ENCODE measurements around the gene PCBP3.
A peak's percentile ranks its signal among the peaks of the same experiment; 100 is the strongest.
"Not testable (repeated sequence)": the region's sequence is repeated elsewhere in the genome, so short reads cannot be mapped to it uniquely, and the experiment has no call there.

Gene PCBP3

DNA sequence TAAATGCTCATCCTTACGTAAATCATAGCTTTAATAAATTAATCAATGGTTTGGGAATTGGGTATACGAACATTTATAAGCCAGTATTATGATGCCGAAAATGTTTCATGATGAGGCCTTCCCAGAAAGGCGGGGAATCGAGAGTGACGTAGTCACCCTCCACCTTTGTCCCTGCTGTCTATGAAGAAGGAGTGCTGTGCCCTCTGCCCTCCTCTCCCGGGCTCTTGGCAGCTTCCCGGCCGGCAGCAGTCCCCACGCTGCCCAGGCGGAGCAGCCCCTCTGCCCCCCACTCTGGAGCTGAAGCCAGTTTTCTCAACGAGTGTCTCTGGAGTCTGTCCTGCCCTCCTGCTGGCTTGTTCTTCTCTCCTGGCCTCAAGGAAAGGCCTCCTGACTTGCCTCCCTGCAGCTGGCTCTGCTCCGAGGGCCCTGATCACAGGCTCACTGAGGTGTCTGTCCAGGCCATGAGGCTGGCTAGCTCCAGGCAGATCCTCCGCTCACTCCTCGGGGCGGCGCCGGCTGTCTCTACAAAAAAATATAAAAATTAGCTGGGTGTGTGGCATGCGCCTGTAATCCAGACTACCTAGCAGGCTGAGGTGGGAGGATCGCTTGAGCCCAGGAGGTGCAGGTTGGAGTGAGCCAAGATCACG, 187.3 kb downstream of the PCBP3 start:
- DNase-seq, result peak in 4 of 14 donors; percentile 35 to 58 (median 52)

DNA sequence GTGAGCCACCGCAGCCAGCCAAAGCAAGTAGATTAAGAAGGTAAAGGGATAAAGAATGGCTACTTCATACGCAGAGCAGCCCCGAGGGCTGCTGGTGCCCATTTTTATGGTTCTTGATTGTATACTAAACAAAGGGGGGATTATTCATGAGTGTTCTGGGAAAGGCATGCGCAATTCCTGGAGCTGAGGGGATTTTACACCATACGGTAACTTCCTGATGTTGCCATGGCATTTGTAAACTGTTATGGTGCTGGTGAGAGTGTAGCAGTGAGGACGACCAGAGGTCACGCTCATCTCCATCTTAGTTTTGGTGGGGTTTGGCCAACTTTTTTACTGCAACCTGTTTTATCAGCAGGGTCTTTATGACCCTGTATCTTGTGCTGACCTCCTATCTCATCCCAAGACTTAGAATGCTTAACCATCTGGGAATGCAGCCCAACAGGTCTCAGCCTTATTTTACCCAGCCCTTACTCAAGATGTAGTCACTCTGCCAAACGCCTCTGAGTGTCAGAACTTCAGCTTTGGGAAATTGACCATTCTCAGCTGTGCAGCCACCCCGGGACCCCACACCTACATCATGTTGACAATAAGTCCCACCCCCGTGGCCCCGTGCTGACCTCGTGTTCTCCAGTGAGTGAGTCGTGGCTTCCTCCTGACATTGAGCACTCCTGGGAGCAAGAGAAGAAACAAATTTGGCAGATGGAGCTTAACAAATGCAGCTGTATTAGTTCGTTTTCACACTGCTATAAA, 188.6 kb downstream of the PCBP3 start:
- DNase-seq, result no peak

GRCh38 chr21:45832741-45833235, 189.3 kb downstream of the PCBP3 start:
- not testable (repeated sequence) for DNase-seq

- peak in 5 of 14 donors; percentile 18 to 56 (median 44) for DNase-seq
These were observed 189.9 kb downstream of the PCBP3 start for GRCh38 chr21:45833414-45833813.

- peak in 2 of 14 donors; percentile 58 to 63 for DNase-seq
These were observed 190.6 kb downstream of the PCBP3 start for GRCh38 chr21:45834026-45834715.

DNA sequence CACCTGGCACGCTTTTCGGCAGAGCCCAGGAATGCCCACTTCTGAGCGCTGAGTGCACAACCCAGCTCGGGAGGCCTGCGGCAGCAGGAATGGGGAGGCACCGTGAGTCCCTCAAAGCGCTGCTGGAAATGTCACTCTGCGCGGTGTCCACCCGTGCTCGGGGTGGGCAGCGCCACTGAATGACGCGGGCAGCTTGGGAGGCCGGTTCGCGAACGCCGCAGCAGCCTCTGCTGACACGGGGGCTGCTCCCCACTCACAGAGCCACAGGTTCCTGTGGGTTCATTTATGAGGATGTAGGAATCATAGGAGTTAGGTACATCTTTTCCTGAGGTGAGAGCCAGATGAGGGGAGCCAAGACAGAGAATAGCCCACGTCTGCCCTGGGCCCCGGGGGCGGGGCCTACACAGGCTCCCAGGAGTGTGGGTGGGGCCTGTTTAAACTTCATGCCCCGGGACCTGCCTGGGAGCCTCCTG, 191.3 kb downstream of the PCBP3 start:
- DNase-seq, result no peak

DNA sequence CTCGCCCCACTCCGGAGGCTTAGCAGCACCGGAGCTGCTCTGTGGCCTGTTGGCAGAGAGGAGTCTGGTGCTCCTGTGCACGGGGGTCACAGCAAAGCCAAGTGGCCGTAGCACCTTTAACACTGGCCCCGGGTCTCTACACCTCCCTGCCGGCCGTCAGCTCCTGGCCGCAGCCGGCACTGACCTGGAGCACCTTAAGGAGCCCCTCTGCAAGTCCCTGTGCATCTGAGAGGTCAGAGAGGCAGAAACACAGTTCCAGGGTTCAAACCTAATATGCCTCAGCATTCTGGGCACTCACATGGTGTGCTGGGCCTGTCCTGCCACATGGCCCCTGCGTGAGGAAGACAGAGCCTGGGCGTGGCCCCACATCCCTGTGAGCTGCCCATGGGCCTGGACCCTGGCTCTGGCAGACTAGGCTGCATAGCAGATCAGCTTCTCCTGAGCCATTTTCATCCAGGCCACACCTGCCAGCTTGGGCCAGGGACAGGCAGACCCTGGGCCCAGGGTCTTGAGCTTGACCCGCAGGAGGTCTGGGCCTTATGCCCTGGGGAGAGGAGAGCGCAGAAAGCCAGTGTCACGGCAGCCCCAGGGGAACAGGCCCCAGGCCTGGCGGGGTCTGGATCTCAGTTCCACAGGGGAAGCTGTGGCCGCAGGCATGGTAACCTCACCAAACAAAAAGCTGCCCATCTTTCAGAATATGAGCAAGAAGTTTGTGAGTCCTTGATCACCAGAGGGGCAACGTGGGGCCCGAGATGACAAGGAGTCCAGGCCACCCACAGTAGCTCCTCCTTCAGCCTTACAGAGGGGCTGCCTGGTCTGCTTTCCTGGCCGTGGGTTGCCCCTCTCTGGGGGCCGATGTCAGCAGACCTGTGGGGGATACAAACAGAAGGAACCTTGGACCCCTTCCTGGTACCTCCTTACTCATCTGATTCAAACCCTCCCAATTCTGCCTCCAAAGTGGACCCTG, 192.1 kb downstream of the PCBP3 start:
- no peak for DNase-seq

- DNase-seq, result peak in 4 of 14 donors; percentile 21 to 66 (median 41)
These were observed 192.7 kb downstream of the PCBP3 start for GRCh38 chr21:45836268-45836655.

DNA sequence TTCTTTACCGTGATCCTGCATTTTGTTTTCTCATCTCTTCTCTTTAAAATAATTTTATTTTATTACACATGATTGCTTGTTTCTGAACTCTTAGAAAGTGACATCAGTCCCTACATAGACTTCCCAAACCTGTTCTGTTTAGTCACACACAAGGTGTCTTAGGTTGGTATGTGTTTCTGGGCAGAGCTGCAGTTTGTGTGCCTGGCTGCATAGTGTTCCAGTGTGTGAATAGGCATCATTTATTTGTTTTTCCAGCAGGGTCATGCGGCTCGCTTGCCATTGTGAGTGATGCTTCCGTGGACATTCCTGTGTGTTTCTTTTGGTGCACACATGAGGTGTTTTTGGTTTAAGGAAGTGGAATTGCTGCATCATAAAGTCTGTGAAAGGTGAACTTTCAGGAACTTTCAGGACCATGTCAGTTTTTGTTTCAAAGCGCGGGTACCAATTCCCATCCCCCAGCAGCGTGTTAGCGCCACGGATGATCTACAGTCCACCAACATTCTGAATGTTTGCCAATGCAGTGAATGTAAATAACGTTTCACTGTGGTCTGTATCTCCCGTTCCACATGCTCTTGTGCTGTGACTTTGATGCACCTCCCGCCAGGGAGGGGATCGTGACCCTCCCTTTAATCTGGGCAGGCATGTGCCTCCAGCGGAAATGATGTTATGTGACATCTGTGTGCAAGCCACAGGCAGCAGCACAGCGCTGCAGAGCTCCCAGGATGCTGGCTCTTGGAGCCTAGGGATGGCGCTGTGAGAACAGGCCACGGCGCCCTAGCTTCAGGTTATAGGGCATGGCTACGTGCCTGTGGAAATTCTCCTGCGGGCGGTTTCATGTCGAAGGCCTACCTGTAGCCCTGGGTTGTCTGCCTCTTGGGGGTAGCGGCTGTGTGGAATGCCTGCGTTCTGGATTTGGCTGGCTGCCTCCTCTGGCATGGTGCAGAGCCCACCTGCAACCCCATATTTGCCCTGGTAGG, 193.5 kb downstream of the PCBP3 start:
- DNase-seq, result no peak

GRCh38 chr21:45837936-45838335, 194.4 kb downstream of the PCBP3 start:
- DNase-seq, result no peak

DNA sequence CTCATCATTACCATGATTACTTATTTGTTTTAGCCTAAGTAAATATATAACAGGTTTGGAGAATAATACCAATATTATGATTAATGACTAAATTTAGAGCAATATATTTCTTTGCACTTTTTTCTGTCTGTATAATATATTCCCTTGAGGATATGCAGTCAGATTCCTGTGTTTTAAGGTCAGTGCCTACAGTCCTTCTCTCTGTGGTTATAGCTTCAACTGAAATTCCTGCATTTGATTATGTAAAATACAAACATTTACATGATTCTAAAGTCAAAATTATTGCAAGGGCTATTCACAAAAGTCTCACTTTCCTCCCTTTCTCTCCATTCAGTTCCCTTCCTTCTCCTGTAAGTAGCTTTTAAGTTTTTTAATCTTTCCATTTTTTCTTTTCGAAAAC, 195.1 kb downstream of the PCBP3 start:
- DNase-seq, result no peak

- no peak for DNase-seq
These were observed 195.7 kb downstream of the PCBP3 start for GRCh38 chr21:45839274-45839673.

GRCh38 chr21:45841033-45841432, 197.5 kb downstream of the PCBP3 start:
- DNase-seq, result no peak

- no peak for DNase-seq
These were observed 199.9 kb downstream of the PCBP3 start for GRCh38 chr21:45843426-45843825.

GRCh38 chr21:45844181-45844580, 200.7 kb downstream of the PCBP3 start:
- DNase-seq, result no peak

- no peak for DNase-seq
These were observed 201.7 kb downstream of the PCBP3 start for GRCh38 chr21:45845063-45845769.

DNA sequence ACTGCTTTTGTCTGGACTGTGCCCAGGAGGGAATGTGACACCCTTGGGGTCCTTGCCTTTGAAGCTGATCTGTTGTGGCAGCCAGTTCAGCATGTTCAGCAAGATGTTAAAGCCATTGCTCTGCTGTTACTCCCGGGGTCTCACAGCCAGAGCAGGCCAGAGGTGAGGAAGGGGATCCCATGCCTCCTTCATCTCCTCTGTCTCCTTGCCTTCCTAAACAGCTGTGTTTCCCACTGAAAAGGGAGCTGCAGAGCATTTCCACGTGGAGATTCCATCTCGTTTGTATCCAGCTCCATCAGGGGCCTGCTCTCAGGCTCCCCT, 202.2 kb downstream of the PCBP3 start:
- DNase-seq, result no peak

- DNase-seq, result peak in 5 of 14 donors; percentile 23 to 87 (median 33)
These were observed 203.0 kb downstream of the PCBP3 start for GRCh38 chr21:45846373-45847160.

DNA sequence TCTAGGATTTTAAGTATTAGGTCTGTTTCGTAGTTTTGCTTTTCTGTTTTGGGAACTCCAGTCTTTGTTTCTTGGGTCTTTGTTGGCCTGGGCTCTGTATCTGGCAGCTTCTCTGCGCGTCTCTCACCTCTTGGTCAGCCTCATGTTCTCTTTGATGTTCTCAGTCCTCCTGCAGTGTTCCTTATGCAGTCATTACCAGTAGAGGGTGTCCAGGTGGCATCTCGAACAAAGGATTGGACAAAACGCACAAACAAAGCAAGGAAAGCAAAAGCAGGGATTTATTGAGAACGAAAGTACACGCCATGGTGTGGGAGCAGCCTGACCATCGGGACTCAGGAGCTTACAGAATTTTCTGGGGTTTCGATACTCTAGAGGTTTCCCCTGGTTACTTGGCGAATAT, 204.3 kb downstream of the PCBP3 start:
- peak in 1 of 14 donors; percentile 89 for DNase-seq

Measured in C1 segment of cervical spinal cord (tissue), 14 donors.